Measurements from ENCODE around the gene ANTXR1.

Gene ANTXR1

DNA sequence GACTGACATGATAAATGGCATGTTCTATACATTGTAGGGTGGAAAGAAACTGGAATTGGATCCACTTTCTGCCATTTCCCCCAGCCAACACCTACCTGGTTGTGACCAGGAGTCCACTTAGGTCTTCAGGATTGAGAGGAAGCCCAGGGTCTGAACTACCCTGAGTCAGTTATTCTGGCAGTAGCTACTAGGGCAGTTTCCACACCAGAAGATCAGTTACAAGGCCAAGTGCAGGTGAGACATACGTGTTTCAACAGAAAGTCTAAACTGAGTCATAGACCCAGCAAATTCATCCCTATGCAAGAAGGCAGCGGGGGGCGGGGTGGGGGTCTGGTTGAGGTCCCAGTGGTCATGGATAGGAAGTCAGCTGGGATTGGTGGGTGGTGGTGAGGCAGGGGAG, 21.9 kb downstream of the ANTXR1 start:
- no peak for DNase-seq

DNA sequence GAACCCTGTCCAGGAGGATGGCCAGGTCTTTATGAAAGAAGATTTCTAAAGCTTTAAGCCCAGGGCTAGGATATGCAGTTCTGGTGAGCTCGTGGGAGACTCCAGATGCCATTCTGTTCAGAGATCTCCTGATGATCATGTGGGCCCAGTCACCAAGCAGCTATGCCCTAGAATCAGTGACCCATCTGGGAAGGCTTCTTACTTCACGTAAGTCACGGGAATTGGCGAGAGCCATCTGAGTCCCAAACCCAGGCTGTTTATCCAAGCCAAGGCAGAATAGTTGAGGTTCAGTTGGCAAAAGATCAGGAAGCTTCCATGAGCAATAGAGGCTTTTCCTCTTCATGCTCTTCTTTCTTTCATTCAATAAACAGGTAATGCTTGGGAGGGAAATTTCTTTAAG, 23.9 kb downstream of the ANTXR1 start:
- no peak for DNase-seq

DNA sequence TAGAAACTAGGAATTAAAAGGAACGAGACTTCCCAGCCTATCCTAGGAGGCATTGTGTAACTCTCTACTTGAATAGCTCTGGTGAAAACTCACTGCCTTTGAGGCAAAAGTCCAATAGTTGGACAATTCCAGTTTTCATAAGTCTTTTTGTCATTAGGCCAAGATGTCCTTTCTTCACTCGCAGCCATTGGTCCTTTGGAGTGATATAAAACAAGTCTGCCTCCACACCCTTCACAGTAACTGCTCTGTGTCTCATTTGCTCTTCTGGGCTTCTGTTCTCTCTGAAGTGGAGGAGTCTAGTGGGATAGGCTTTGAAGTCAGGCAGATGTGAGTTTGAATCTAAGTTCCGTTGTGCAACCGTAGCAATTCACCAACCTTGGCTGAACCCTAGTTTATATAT, 28.2 kb downstream of the ANTXR1 start:
- no peak for DNase-seq

DNA sequence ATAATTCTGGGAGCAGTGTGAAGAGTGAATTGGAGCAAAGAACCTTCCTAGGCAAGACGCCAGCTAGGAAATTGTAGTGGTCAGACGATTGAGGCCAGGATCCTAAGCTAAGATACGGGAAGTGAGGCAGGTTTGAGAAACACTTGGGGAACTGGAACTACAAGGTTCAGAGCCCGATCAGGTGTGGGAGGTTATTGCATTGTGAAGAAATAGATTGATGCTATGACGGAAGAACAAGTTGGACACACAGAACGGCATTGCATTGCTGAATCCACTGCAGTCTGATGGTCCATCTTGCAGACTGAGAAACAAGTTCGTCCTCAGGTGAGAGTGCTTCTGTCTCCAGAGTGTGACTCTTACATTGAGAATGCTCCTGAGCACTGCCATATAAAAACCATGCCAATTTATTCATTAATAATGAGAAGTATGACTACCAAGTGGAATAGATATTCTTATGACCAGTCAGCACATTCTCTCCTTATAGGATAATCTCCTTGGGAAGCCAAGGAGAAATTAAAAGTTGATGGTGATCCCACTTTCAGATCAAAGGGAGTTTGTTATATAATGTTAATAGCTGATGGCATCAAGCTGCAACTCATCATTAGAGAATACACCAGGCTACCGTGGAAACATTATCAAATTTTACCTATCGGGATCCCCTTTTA, 30.9 kb downstream of the ANTXR1 start:
- no peak for DNase-seq

DNA sequence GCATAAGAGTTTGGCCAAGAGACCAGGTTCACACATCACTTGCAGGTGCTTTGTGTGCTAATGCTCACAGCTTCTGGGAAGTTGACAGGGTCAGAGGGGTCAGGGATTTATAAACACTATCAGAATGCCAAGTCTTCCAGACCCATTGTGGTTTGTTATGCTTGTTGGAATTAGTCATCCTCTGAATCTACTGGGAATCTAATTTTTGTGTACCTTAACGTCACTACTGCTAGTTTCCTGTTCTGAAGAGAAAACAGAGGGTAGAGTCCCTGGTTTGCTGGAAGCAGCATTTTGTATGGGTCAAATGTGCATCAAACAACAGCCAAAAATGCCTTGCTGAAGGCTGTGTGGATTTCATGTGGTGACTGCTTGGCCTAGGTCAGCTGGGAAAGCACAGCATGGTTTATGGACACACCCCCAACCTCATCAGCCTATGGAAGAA, 33.3 kb downstream of the ANTXR1 start:
- no peak for DNase-seq

DNA sequence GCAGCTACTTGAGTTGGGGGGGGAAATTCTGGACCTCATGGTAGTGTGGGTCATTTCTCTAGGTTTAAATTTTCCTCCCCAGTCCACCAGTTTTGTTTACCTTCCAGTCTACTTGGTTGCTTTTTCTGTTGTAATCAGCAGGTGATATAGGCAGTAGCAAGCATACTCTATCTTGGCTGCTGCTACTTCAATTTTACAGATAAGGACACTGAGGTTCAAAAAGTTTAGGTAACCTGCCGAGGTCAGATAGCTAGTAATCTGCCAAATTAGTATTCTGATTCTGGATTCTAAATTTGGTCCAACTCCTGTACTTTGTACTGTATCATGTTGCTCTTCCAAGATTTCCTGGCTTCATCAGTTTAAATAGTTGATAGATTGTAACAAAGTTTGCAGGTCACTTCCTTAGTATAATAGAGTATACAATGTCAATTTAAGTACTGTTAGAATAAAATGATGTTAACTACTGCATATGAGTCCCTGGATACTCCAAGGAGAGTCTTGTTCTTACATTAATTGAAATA, 34.7 kb downstream of the ANTXR1 start:
- DNase-seq, result no peak

DNA sequence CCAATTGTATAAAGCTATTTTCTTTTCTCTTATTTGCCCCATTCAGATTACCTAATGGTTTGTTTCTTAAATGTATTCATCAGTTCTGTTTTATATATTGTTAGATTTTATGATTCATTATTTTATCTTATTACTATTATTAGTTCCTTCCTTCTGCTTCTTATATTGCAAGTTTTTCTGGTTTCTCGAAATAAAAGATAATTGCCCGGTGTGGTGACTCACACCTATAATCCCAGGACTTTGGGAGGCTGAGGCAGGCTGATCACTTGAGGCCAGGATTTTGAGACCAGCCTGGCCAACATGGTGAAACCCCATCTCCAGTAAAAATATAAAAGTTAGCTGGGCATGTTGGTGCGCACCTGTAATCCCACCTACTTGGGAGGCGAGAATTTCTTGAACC, 37.8 kb downstream of the ANTXR1 start:
- no peak for DNase-seq

DNA sequence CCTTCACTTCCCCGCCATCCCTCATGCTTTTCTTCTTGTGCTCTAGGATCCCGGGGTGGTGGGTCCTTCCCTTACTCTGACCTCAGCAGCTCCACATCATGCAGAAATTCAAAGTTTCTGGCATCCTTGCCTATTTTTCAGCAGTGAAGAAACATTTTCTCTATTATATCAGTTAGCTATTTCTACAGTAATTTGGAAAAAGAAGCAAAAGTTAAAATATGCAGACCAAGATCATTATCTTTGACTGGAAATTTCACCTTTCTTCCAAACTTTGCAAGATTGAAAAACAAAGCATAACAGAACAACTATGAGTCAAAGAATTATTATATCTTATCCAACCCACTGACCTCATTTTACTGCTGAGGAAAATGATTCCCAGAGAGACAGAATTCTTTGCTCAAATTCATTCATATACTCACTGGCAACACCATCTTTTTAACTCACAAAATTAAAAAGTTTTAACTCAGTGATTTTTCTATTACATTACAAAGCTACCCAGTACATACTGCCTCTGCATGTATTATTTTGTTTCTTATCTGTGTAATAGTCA, 40.5 kb downstream of the ANTXR1 start:
- no peak for DNase-seq

DNA sequence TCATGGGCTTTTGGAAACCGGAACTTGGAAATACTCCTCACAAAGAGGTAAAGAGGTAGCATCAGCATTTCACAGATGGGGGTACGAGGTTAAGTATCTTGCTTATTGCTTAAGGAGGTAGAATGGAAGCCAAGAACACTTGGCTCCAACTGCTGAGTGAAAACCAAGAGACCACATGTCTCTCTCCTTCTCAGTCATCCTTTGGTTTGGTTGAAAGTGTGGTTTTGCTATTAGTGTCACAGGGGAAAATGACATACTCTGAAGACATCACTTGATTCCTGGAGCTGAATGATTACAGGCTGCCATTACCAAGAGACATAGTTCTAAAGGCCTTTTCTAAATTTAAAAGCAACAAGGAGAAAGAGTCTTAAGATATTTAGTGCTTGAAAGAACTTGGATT, 41.5 kb downstream of the ANTXR1 start:
- no peak for DNase-seq

DNA sequence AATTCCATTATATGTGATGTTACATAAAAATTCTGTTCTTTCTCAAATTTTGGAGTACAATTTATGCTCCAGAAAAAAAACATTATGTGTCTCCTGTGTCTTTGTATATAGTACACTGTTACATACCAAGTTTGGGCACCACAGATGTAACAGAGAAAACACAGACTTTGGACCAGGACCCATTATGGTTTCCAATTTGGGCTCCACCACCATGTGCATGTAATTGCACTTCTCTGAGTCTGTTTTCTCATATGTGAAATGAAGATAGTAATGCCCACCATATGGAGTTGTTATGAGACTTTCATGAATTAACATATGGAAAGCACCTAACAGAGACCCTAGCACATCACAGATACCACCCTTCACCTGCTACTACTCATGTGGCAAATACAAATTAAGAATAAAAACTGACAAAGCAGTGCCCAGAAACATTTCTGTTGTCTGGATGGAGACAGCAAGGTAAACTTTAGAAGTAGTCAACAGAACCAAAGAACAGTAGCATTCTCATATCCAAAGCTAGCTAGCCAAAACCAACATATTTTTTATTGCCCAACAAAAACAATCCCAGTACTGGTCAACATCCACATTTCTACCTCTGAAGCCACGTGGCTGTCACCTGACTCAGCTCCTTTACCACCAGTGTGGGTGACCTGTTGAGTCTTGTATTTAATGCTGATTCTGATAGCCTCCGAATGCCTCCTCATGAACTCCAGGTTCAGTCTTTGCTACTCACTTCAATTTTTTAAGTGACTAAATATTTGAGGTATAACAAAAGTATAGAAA, 42.9 kb downstream of the ANTXR1 start:
- no peak for DNase-seq

DNA sequence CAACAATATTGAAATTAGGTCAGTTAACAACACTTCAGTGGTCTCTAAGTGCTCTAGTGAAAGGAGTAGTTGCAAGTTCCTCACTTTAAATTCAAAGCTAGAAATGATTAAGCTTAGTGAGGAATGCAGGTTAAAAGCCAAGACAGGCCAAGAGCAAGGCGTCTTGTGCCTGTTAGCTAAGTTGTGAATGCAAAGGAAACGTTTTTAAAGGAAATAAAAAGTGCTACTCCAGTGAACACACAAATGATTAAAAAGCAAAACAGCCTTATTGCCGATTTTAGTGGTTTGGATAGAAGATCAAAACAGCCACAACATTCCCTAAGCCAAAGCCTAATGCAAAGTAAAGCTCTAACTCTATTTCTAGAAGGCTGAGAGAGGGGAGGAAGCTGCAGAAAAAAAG, 44.7 kb downstream of the ANTXR1 start:
- DNase-seq, result no peak

DNA sequence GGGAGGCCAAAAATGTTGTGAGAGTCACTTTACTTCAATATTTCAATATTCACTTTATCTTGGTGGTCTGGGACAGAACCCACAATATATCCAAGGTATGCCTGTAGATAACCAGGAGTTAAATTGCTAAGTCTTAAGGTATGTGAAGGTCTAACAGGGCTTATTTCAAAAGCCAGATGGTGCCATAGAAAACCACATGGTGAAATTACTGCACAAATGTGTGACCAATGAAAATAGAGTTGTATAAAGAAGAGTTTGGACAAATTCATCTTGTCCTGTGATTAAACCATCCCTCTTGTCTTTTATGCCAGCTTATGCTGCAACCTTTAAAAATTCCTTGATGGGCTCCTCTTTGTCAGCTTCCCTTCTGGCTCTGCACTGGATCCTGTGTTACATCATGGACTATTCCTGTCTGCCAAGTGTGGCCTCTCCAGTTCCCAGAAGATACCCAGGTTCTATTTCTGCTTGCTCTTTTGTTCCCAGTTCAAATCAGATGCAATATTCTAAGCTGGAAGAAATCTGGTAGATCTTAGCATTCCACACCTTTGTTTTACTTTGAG, 46.8 kb downstream of the ANTXR1 start:
- no peak for DNase-seq

DNA sequence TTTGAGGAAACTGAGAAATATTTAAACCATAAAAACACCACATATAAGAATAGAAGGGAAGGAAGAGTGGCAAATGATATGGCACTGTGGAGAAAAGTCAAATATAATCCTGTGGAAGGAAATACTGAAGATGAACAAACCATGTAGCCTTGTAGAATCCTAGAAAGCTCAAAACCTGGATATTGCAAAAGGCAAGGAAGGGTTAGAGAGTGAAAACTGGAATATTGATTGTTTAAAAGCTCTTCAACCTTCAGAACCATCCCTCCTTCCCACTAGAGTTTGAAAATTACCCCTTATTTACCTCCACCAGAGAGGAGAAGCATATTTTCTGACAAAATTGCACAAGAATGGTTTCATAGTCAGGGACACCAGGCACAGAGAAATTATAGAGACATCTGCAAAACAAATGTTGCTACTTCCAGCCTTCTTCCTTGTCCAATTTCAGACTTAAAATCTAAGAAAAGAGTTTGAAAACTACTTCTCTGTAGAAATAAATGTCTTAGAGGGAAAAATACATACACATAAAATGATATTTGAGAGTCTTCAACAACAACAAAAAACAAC, 48.0 kb downstream of the ANTXR1 start:
- DNase-seq, result no peak

DNA sequence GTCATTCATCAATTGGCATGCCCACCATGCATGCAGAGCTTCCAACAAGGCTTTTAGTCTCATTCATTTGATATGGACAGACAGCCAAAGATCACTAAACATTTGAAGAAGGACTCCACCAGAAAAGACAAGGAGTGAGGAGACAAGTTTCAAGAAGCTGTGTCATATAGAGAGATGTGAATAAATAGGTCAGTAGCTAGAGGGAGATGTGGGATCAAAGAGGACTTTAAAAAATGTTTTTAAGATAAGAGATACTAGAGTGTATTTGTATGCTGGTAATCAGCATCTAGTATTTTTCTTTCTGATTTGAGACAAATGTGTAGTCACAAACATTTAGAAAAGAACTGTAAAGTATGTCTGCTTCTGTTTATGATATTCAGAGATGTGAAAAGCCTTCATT, 48.5 kb downstream of the ANTXR1 start:
- no peak for DNase-seq

DNA sequence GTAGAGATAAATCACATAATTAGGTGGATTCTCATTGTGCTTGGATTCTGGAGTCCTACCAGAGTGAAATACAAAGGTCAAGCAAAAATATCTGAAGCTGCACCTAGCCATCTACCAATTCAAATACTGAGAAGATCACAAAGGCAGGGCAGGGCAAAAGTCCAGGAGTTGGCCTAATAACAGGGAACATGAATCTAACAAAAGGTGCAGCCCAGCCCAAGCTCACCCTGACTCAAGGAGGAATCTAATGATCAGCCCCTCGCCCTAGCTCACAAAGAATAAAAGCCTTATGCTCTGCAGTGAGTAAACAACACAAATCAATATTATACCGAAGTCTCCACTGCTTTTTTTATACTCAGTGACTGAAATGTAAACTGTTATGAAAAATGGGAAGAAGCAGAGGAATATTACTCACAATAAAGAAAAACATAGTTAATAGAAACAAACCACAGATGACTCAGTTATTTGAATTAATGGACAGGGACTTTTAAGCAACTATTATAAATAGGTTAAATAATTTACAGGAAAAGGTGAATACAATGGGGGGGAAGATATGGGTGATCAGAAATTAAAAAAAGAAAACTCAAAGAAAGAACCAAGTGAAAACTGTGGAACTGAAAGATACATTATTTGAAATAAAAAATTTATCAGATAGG, 49.5 kb downstream of the ANTXR1 start:
- DNase-seq, result no peak

DNA sequence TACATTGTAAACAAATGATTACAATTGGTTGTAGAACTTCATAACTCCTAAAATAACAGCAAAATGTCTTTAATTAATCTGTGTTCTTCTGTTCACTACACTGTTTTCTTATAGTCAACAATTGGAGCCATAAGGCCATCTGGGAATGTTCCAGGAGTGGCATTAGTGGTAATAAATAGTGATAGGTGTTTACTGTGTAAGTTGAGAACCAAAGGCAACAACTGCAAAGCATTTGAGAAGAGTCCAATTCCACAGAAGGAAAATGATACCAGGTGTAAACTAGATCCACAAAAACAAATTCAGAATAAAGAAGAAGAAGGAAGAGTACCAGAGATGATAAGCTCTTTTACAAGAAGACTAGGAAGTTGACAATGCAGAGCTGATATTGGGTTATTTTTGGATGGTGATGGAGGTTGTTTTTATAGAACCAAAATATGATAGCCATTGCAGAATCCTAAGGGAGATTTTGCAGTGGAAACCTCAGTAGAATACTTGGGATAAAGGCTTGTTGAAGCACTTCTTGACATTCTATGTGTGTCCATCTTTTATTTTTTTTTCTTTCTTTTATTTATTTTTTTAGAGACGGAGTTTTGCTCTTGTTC, 52.9 kb downstream of the ANTXR1 start:
- DNase-seq, result no peak

DNA sequence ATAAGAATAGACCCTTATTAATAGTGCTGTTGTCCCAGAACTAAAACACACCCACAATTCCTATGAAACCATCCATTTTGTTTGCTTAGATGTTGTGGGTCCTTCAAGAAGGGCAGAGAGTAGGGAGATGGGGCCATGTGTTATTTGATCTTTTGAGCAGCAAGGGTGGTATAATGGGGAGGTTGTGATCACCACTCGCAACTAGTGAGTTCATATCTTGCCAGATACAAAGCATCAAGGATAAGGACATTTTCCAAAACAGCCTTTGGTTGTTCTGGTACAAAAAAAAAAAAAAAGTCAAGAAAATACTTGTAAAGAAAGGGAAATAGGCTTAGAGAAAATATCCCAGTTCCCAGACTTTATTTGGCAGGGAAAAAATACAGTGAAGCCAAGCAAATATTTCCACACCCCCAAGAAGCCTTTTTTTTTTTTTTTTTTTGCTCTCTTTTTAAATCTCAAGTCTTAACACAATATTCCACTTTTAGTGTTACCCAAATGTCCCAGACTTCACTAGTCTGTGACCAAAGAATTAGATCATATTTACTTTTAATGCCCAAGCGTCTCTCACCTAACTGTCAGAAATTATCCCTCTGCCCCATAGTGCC, 54.1 kb downstream of the ANTXR1 start:
- no peak for DNase-seq

DNA sequence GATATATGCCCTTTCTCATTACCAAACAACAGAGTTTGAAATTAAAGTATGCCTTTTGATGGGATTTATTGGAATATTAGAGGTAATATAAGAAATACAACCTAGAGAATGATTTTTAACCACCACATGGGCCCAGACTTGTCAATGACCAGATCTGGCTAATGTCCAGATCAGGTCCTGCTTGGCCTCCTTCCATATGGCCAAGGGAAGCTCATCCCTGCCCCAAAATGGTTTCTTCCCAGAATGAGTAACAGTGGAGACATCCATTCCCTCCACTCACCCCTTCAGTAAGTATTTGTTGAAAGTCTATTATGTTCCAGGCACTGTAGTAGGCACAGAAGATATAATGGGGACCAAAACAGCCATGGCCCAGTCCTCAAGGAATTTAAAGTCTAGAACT, 54.9 kb downstream of the ANTXR1 start:
- no peak for DNase-seq

DNA sequence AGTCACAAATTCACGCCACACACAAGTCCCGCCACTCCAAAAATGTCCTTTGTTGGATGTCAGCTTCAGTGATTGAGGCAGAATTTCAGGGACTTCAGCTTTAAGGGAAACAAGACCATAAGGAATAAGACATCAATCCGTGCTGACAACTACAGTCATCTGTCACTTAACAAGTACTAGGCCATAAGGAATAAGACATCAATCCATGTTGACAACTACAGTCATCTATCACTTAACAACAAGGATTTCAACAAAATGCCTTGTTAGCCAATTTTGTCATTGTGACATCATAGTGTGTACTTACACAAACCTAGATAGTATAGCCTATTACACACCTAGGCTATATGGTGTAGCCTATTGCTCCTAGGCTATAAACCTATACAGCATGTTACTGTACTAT, 58.0 kb downstream of the ANTXR1 start:
- DNase-seq, result no peak

DNA sequence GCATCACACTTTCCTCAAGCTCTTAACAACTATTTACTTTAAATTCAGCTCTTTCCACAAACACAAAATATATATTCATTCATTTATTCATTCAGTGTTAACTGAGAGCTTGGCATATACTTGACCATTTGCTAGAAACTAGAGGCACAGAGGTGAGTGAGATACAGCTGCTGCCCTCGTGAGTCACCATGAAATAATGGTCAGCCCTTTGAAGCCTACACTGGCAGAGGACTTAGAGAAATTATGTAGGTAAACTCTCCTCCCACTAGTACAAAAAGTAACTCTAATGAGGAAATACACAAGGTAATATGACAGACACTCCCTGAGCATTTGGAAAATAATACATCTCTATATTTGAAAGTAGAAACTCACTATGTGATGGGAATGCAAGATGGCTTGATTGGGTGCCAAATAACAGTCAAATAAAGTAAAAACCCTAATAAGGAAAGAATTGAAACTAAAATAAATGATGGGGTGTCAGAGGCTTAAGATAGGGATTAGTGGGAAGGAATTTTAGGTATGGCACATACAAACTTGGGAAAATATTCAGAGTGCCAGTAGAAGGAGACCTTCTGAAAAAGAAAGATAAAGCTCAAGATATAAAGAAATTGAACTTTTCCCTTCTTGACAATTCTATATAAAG, 61.1 kb downstream of the ANTXR1 start:
- no peak for DNase-seq

DNA sequence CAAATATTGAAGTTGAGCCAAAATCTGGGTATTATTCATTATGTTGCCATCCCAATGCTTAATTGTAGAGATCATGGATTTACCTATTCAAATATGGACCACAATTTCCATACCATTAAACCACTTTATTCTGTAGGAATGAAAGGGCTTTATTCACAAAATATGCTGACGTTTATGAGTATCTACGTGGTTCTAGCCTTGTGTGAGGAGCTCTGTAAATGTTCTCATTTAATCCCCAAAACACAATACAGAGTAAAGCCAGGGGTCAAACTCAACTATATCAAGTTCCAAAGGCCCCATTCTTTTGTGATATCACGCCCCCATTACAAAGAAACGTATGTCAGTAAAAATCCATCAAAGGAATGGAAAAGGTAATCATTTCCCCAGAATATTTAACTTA, 61.9 kb downstream of the ANTXR1 start:
- no peak for DNase-seq

DNA sequence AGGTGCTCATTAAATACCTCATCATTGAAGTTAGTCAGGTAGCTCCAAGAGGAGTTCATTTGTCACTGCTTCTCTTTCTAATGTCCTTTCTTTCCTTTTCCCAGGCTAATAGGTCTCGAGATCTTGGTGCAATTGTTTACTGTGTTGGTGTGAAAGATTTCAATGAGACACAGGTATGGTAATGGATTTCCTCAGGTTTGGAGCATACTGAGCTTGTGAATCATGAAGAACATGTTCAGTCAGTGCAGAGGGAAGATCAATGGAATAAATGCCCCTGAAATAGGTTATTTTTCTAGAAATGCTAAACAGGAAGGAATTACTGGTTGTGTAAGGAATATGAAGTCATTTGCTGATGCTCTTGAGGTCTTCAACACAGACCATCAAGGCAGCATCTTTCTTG, 62.5 kb downstream of the ANTXR1 start:
- no peak for DNase-seq
